ENCODE results near the gene PRKACB.

Gene PRKACB

GRCh38 chr1:84155517-84155916 lies 11.4 kb downstream of the PRKACB start:
- no peak for FAIRE-seq
- no peak for DNase-seq (ENCODE audit: insufficient read length, low spot score)

DNA sequence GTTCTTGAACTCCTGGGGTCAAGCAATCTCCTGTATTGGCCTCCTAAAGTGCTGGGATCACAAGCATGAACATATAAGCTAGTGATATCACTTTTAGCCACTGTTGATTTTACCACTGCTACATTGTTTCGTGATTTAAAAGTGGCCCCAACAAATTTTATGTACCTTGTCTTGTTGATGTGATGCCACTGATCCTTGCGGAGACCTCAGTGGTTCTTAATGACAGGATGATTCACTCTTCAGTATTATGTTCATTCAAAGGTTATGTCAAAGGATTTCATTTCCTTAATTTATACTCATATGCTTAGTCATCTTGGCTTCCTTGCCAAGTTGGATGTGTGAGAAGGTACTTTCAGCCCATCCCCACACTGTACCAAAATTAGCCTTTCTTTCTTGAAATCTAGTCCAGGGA lies 12.1 kb downstream of the PRKACB start:
- no peak for FAIRE-seq
- no peak for DNase-seq (ENCODE audit: insufficient read length, low spot score)

- DNase-seq (ENCODE audit: insufficient read length, low spot score) = no peak
- no peak for FAIRE-seq
Measured at GRCh38 chr1:84159533-84160240, 15.6 kb downstream of the PRKACB start.

DNA sequence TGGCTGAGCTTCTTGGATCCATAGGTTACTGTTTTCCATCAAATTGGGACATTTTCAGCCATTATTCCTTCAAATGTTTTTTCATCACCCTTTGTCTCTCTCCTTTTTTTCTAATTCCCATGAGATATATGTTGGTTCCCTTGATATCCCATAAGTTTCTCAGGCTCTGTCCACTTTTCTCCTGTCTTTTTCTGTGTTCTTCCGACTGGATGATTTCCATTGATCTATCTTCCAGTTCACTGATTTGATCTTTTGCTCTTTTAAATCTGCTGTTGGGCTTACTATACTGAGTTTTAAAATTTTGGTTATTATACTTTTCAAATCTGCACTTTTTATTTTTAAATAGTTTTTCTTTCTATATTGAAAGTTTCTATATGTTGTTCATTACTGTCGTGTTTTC lies 18.2 kb downstream of the PRKACB start:
- no peak for FAIRE-seq
- DNase-seq (ENCODE audit: insufficient read length, low spot score) = no peak

GRCh38 chr1:84163123-84163931 lies 19.3 kb downstream of the PRKACB start:
- no peak for FAIRE-seq
- DNase-seq (ENCODE audit: insufficient read length, low spot score) = no peak

DNA sequence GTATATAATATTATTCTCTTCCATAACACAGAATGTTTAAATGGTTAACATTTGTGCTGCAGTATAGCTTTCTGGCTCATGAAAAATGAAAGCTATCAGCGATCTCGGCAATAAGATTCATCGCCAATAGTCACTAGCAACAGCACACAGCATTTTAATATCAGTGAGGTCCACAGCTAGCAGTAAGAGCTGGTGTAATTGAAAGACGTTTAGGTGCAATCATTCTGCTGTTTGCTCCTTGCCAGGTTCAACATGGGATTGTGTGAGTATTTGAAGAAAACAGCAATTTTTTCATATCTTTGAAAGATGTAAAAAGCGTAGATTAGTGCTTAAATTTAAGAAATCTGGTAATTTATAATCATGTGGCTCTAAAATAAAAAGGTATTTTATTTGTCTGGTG lies 20.1 kb downstream of the PRKACB start:
- DNase-seq (ENCODE audit: insufficient read length, low spot score) (no peak), FAIRE-seq (no peak)

- no peak for FAIRE-seq
- DNase-seq (ENCODE audit: insufficient read length, low spot score) = no peak
Measured at GRCh38 chr1:84164567-84165021, 20.5 kb downstream of the PRKACB start.

GRCh38 chr1:84165601-84166000 lies 21.5 kb downstream of the PRKACB start:
- peak; percentile 45 for FAIRE-seq

GRCh38 chr1:84166797-84167196 lies 22.7 kb downstream of the PRKACB start:
- peak; percentile 5 for DNase-seq (ENCODE audit: insufficient read length, low spot score)
- peak; percentile 86 for FAIRE-seq

More at GRCh38 chr1:84165601-84166000, 21.5 kb downstream of the PRKACB start:
- no peak for DNase-seq (ENCODE audit: insufficient read length, low spot score)

GRCh38 chr1:84168783-84169182 lies 24.7 kb downstream of the PRKACB start:
- FAIRE-seq (no peak), DNase-seq (ENCODE audit: insufficient read length, low spot score) (no peak)

DNA sequence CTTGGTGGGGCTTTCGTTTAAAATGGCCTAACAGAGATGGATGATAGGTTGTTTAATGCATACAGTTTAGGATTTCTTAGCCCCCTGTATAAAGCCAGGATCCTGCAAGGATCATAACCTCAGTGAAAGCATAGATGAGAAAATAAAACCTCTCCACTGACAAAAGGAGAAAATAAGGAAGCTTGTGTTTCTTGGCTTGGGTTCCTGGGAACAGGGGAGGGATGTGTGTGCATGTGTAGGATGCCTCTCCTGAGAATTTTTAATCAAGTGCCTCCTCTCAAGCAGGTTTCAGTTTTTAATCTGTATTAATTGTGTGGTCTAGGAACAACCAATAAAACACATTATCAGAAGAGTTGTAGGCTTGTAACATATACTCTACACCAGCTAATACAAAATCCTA lies 26.1 kb downstream of the PRKACB start:
- no peak for DNase-seq (ENCODE audit: insufficient read length, low spot score)
- no peak for FAIRE-seq

GRCh38 chr1:84171481-84171880 lies 27.4 kb downstream of the PRKACB start:
- DNase-seq (ENCODE audit: insufficient read length, low spot score) (no peak), FAIRE-seq (no peak)

DNA sequence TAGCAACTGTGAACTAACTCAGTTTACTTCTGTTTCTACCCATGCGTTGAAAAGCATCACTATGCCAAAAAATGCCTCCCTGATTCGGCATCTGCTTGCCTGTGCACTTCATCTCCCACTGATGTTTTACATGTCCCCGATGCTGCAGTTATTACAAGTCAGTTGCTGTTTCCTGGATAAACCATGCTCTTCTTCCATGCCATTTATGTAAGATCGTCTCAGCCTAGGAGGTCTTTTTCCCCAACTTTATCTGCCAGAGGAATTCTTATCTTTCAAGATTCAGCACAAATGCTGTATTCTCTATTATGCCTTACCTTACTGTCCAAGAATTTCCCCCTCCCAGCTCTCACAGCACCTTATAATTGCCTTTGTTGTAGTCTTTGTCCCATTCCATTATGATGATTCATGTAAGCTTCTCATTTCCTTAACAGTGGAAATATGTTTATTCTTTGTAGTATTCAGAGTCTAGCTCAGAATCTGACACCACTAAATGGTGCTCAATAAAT lies 30.0 kb downstream of the PRKACB start:
- FAIRE-seq = peak; percentile 63
- no peak for DNase-seq (ENCODE audit: insufficient read length, low spot score)

DNA sequence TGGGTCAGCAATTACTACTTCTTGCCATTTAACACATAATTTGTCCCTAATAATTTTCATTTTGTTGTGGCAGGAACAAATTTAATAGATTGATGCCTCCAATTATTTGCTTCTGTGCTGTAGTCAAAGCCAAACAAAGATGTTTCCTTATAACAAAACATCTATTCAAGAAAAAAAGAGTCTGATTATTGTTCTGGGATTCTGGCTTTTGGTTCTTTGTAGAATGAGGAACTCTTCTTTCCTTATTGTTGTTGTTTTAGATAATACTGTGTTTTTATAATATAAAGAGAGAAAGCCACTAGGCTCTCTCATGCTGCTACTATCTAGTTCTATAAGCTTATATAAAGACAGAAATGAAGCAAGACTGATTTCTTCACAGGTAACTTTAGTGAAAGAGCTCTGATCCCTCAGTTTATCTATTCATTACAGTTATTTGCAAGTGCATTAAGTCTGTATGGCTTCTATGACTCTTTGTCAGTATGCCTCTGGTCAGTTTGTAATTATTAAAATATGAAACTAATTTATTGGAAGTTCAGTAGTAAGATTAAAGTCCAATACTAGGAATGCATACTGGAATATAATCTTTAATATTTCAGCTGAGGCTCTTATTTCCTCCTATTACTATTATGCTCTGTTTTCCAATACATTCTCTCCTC lies 37.4 kb downstream of the PRKACB start:
- FAIRE-seq = no peak
- no peak for DNase-seq (ENCODE audit: insufficient read length, low spot score)

DNA sequence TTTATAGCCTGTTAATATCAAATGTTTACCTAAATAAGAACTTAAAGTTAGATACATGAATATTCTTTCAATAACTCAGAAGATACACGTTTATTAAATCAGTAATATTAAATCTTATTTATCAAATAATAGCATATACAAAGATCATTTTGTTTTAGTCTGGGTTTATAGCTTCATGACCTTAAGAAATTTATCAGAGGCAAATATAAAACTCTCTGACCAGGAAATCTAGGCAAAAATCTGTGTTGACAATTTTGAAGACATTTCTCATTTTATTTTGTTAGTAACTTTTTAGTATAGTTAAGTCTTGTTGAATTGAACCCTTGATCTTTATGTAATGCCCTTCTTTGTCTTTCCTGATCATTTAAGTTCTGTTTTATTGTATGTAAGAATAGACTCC lies 46.4 kb downstream of the PRKACB start:
- no peak for DNase-seq (ENCODE audit: insufficient read length, low spot score)
- no peak for FAIRE-seq

- FAIRE-seq = no peak
- DNase-seq (ENCODE audit: insufficient read length, low spot score) = no peak
Measured at GRCh38 chr1:84192681-84193080, 48.6 kb downstream of the PRKACB start.

DNA sequence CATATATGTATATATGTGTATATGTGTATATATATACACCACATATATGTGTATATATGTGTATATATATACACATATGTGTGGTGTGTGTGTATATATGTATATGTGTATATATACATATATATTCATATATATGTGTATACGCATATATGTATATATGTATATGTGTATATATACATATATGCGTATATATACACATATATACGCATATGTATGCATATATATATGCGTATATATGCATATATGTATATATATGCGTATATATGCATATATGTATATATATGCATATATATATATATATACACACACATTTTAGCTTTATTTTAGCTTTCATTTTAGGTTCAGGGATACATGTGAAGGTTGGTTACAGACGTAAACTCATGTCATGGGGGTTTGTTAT lies 54.8 kb downstream of the PRKACB start:
- DNase-seq (ENCODE audit: insufficient read length, low spot score) = no peak
- no peak for FAIRE-seq

DNA sequence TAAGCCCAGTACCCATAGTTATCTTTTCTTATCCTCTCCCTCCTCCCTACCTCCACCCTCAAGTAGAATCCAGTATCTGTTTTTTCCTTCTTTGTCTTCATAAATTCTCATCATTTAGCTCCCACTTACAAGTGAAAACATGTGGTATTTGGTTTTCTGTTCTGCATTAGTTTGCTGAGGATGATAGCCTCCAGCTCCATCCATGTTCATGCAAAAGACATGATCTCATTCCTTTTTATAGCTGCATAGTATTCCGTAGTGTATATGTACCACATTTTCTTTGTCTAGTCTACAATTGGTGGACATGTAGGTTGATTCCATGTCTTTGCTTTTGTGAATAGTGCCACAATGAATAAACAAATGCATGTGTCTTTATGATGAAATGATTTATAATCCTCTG lies 55.2 kb downstream of the PRKACB start:
- FAIRE-seq (no peak), DNase-seq (ENCODE audit: insufficient read length, low spot score) (no peak)

GRCh38 chr1:84202126-84202525 lies 58.1 kb downstream of the PRKACB start:
- DNase-seq (ENCODE audit: insufficient read length, low spot score) (no peak), FAIRE-seq (no peak)

- no peak for DNase-seq (ENCODE audit: insufficient read length, low spot score)
Measured at GRCh38 chr1:84206375-84206774, 62.3 kb downstream of the PRKACB start.

GRCh38 chr1:84208935-84209334 lies 64.9 kb downstream of the PRKACB start:
- no peak for FAIRE-seq

More at GRCh38 chr1:84206375-84206774, 62.3 kb downstream of the PRKACB start:
- FAIRE-seq = no peak

More at GRCh38 chr1:84208935-84209334, 64.9 kb downstream of the PRKACB start:
- DNase-seq (ENCODE audit: insufficient read length, low spot score) = no peak
